ENCODE measurements around the gene PTPRD. TPM values are rescaled to one million over a fixed set of nuclear protein-coding genes. Genes with fewer than 3 reads are reported as not detected.

PTPRD gene
- total RNA-seq, 2 experiments from 2014 or later = 0.03 TPM; not detected in 1

- Histone ChIP-seq H3K9me3 (ENCODE audit: low read length) (no peaks in the 10 kb centered on the region), H3K4me1 (ENCODE audit: insufficient read depth, low read length, poor library complexity, severe bottlenecking) (no peaks in the 10 kb centered on the region), H2AFZ (ENCODE audit: low read length) (no peak overlapping the region), H3K4me3 (ENCODE audit: low read depth, low read length, poor library complexity, severe bottlenecking) (no peak overlapping the region), H4K20me1 (ENCODE audit: insufficient read depth, low read length) (no peaks in the 10 kb centered on the region), H3K36me3 (ENCODE audit: insufficient read depth, low read length) (no peaks in the 10 kb centered on the region), H3K9me2 (ENCODE audit: insufficient read depth, low read length) (no peaks in the 10 kb centered on the region), H3K4me2 (ENCODE audit: low read length) (no peak overlapping the region), H3K79me2 (ENCODE audit: insufficient read depth, low read depth, low read length) (no peaks in the 10 kb centered on the region), H3K27ac (ENCODE audit: low read depth, low read length, poor library complexity, severe bottlenecking) (no peak overlapping the region)
- TF ChIP-seq, protein P1, sequence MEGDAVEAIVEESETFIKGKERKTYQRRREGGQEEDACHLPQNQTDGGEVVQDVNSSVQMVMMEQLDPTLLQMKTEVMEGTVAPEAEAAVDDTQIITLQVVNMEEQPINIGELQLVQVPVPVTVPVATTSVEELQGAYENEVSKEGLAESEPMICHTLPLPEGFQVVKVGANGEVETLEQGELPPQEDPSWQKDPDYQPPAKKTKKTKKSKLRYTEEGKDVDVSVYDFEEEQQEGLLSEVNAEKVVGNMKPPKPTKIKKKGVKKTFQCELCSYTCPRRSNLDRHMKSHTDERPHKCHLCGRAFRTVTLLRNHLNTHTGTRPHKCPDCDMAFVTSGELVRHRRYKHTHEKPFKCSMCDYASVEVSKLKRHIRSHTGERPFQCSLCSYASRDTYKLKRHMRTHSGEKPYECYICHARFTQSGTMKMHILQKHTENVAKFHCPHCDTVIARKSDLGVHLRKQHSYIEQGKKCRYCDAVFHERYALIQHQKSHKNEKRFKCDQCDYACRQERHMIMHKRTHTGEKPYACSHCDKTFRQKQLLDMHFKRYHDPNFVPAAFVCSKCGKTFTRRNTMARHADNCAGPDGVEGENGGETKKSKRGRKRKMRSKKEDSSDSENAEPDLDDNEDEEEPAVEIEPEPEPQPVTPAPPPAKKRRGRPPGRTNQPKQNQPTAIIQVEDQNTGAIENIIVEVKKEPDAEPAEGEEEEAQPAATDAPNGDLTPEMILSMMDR (conservative IDR thresholded peaks at IDR 0.05; ENCODE audit: low read length) = no peak
- no peak for TF ChIP-seq EZH2phosphoT487 (IDR thresholded peaks at IDR 0.05; ENCODE audit: borderline replicate concordance, low read depth, low read length)
- no peak for DNase-seq (ENCODE audit: low spot score)
- ChIA-PET CTCF (ENCODE audit: unreplicated experiment) (no interaction called here), POLR2A (no interaction called here)
- intact Hi-C loops (cut with micrococcal nuclease; ENCODE audit: unreplicated experiment) = no loop called here
- BruUV-seq (replicated peaks) = no TSS peak
Measured at GRCh38 chr9:8388132-8388531, 2224.7 kb downstream of the PTPRD start.

- no peak overlapping the region for H3K27ac ChIP-seq (ENCODE audit: low read depth, low read length, poor library complexity, severe bottlenecking)
- no peaks in the 10 kb centered on the region for H3K79me2 ChIP-seq (ENCODE audit: insufficient read depth, low read depth, low read length)
- no TSS peak for BruUV-seq (replicated peaks)
- H3K9me3 ChIP-seq (ENCODE audit: low read length) = no peaks in the 10 kb centered on the region
- no peak overlapping the region for H3K4me3 ChIP-seq (ENCODE audit: low read depth, low read length, poor library complexity, severe bottlenecking)
- TF ChIP-seq, protein P1 (conservative IDR thresholded peaks at IDR 0.05; ENCODE audit: low read length) = no peak
- no peak for TF ChIP-seq EZH2phosphoT487 (IDR thresholded peaks at IDR 0.05; ENCODE audit: borderline replicate concordance, low read depth, low read length)
- ChIA-PET POLR2A (interaction anchor here (0.5 to 2.2 kb wide), 2 partner anchors 8 to 798 kb away, joined by 6 to 7 read pairs; no protein-coding TSS in a partner anchor), CTCF (ENCODE audit: unreplicated experiment) (no interaction called here)
- H2AFZ ChIP-seq (ENCODE audit: low read length) = no peak overlapping the region
- H4K20me1 ChIP-seq (ENCODE audit: insufficient read depth, low read length) = no peaks in the 10 kb centered on the region
- no peaks in the 10 kb centered on the region for H3K9me2 ChIP-seq (ENCODE audit: insufficient read depth, low read length)
- H3K4me1 ChIP-seq (ENCODE audit: insufficient read depth, low read length, poor library complexity, severe bottlenecking) = no peaks in the 10 kb centered on the region
- DNase-seq (ENCODE audit: low spot score) = no peak
- no peak overlapping the region for H3K4me2 ChIP-seq (ENCODE audit: low read length)
- H3K36me3 ChIP-seq (ENCODE audit: insufficient read depth, low read length) = no peaks in the 10 kb centered on the region
- intact Hi-C loops (cut with micrococcal nuclease; ENCODE audit: unreplicated experiment) = no loop called here
Measured at GRCh38 chr9:8384091-8384490, 2228.7 kb downstream of the PTPRD start.

- intact Hi-C loops (cut with micrococcal nuclease; ENCODE audit: unreplicated experiment) = no loop called here
- H3K79me2 ChIP-seq (ENCODE audit: insufficient read depth, low read depth, low read length) = no peaks in the 10 kb centered on the region
- H3K4me3 ChIP-seq (ENCODE audit: low read depth, low read length, poor library complexity, severe bottlenecking) = no peak overlapping the region
- no peaks in the 10 kb centered on the region for H3K4me1 ChIP-seq (ENCODE audit: insufficient read depth, low read length, poor library complexity, severe bottlenecking)
- H3K9me2 ChIP-seq (ENCODE audit: insufficient read depth, low read length) = no peaks in the 10 kb centered on the region
- TF ChIP-seq, protein P1 (conservative IDR thresholded peaks at IDR 0.05; ENCODE audit: low read length) = no peak
- TF ChIP-seq EZH2phosphoT487 (IDR thresholded peaks at IDR 0.05; ENCODE audit: borderline replicate concordance, low read depth, low read length) = no peak
- no peak overlapping the region for H3K4me2 ChIP-seq (ENCODE audit: low read length)
- H3K27ac ChIP-seq (ENCODE audit: low read depth, low read length, poor library complexity, severe bottlenecking) = no peak overlapping the region
- ChIA-PET POLR2A (interaction anchor here (0.6 kb wide), 1 partner anchor 477 kb away, joined by 5 read pairs; no protein-coding TSS in a partner anchor), CTCF (ENCODE audit: unreplicated experiment) (no interaction called here)
- no TSS peak for BruUV-seq (replicated peaks)
- no peaks in the 10 kb centered on the region for H3K9me3 ChIP-seq (ENCODE audit: low read length)
- no peaks in the 10 kb centered on the region for H3K36me3 ChIP-seq (ENCODE audit: insufficient read depth, low read length)
- H2AFZ ChIP-seq (ENCODE audit: low read length) = no peak overlapping the region
- no peak for DNase-seq (ENCODE audit: low spot score)
- H4K20me1 ChIP-seq (ENCODE audit: insufficient read depth, low read length) = no peaks in the 10 kb centered on the region
Measured at GRCh38 chr9:8382777-8383527, 2229.8 kb downstream of the PTPRD start.

Measured in OCI-LY7 (cell line).